ENCODE data around the gene CCZ1. TPM values are rescaled to one million over a fixed set of nuclear protein-coding genes. Genes with fewer than 3 reads are reported as not detected.
"Not testable (repeated sequence)": the region's sequence is repeated elsewhere in the genome, so short reads cannot be mapped to it uniquely, and the experiment has no call there.

The CCZ1 gene
- total and polyA plus RNA-seq, 2 experiments from 2014 or later = 93.7 to 140 TPM

- H3K79me2 ChIP-seq (replicated peaks; ENCODE audit: insufficient read depth); H3F3A ChIP-seq (replicated peaks; ENCODE audit: low read depth); ATAC-seq; H3K27me3 ChIP-seq (ENCODE audit: insufficient read depth); H3K27me3 Mint-ChIP-seq (ENCODE audit: insufficient read depth, low read depth, poor library complexity); H3K36me3 Mint-ChIP-seq (ENCODE audit: low read depth); H3K27ac ChIP-seq (ENCODE audit: low read depth); H3K4me1 Mint-ChIP-seq; H3K27ac Mint-ChIP-seq; H3K4me3 ChIP-seq; H4K20me1 ChIP-seq (replicated peaks; ENCODE audit: insufficient read depth); H3K4me3 Mint-ChIP-seq; H3K36me3 ChIP-seq (ENCODE audit: insufficient read depth); H3K4me2 ChIP-seq; H3K4me1 ChIP-seq (ENCODE audit: insufficient read depth); H3K9me3 Mint-ChIP-seq; H2AFZ ChIP-seq; DNase-seq (ENCODE audit: low spot score); H3K9me2 ChIP-seq (ENCODE audit: insufficient read depth): not testable (repeated sequence)
These were observed 36.5 kb downstream of the CCZ1 start for GRCh38 chr7:5934945-5935450.

- H3K4me3 Mint-ChIP-seq; H3K4me1 ChIP-seq (ENCODE audit: insufficient read depth); H3K79me2 ChIP-seq (replicated peaks; ENCODE audit: insufficient read depth); H3F3A ChIP-seq (replicated peaks; ENCODE audit: low read depth); H3K27me3 ChIP-seq (ENCODE audit: insufficient read depth); H3K4me2 ChIP-seq; H3K9me3 Mint-ChIP-seq; H2AFZ ChIP-seq; H3K36me3 Mint-ChIP-seq (ENCODE audit: low read depth); H3K36me3 ChIP-seq (ENCODE audit: insufficient read depth); H3K27ac ChIP-seq (ENCODE audit: low read depth); H3K4me3 ChIP-seq; H3K9me2 ChIP-seq (ENCODE audit: insufficient read depth); DNase-seq (ENCODE audit: low spot score); H3K27ac Mint-ChIP-seq; H4K20me1 ChIP-seq (replicated peaks; ENCODE audit: insufficient read depth); H3K4me1 Mint-ChIP-seq; H3K27me3 Mint-ChIP-seq (ENCODE audit: insufficient read depth, low read depth, poor library complexity): not testable (repeated sequence)
- peak; percentile 79 for ATAC-seq
These were observed 64.7 kb downstream of the CCZ1 start for GRCh38 chr7:5963205-5963604.

GRCh38 chr7:5963810-5964209 is 65.3 kb downstream of the CCZ1 start:
- H3K36me3 Mint-ChIP-seq (ENCODE audit: low read depth); H3K27ac Mint-ChIP-seq; H3K27me3 Mint-ChIP-seq (ENCODE audit: insufficient read depth, low read depth, poor library complexity); H3K4me3 ChIP-seq; H3K9me2 ChIP-seq (ENCODE audit: insufficient read depth); H3K4me2 ChIP-seq; H3K9me3 Mint-ChIP-seq; H3F3A ChIP-seq (replicated peaks; ENCODE audit: low read depth); H4K20me1 ChIP-seq (replicated peaks; ENCODE audit: insufficient read depth); H3K4me1 Mint-ChIP-seq; H2AFZ ChIP-seq; DNase-seq (ENCODE audit: low spot score); H3K79me2 ChIP-seq (replicated peaks; ENCODE audit: insufficient read depth); H3K36me3 ChIP-seq (ENCODE audit: insufficient read depth); H3K27me3 ChIP-seq (ENCODE audit: insufficient read depth); ATAC-seq; H3K4me3 Mint-ChIP-seq; H3K4me1 ChIP-seq (ENCODE audit: insufficient read depth); H3K27ac ChIP-seq (ENCODE audit: low read depth): not testable (repeated sequence)

GRCh38 chr7:5970347-5970911 is 71.9 kb downstream of the CCZ1 start, which contains the start of gene RSPH10B:
TSS of gene RSPH10B (minus strand) at chr7:5970689. CDS start at chr7:5967116, 3,573 bp downstream.
- H3K9me3 Mint-ChIP-seq; H3K4me1 Mint-ChIP-seq; H3K4me3 Mint-ChIP-seq; H3K4me1 ChIP-seq (ENCODE audit: insufficient read depth); H3K36me3 ChIP-seq (ENCODE audit: insufficient read depth); H3F3A ChIP-seq (replicated peaks; ENCODE audit: low read depth); H2AFZ ChIP-seq; H3K9me2 ChIP-seq (ENCODE audit: insufficient read depth); H3K4me2 ChIP-seq; H3K27me3 Mint-ChIP-seq (ENCODE audit: insufficient read depth, low read depth, poor library complexity); H3K27ac Mint-ChIP-seq; H3K27me3 ChIP-seq (ENCODE audit: insufficient read depth); H3K79me2 ChIP-seq (replicated peaks; ENCODE audit: insufficient read depth); H3K36me3 Mint-ChIP-seq (ENCODE audit: low read depth); H4K20me1 ChIP-seq (replicated peaks; ENCODE audit: insufficient read depth); H3K27ac ChIP-seq (ENCODE audit: low read depth): not testable (repeated sequence)
- DNase-seq (ENCODE audit: low spot score) = peak; percentile 4
- H3K4me3 ChIP-seq = peak within 1 kb of the TSS; percentile 45; the same call in 1 of the 2 replicates
- ATAC-seq = peak; percentile 98

- H3K27ac ChIP-seq (ENCODE audit: low read depth); H3K4me2 ChIP-seq; H3K27me3 ChIP-seq (ENCODE audit: insufficient read depth); H3K9me2 ChIP-seq (ENCODE audit: insufficient read depth); ATAC-seq; H3K36me3 Mint-ChIP-seq (ENCODE audit: low read depth); H3K4me1 ChIP-seq (ENCODE audit: insufficient read depth); H3K27me3 Mint-ChIP-seq (ENCODE audit: insufficient read depth, low read depth, poor library complexity); H3K36me3 ChIP-seq (ENCODE audit: insufficient read depth); H3K79me2 ChIP-seq (replicated peaks; ENCODE audit: insufficient read depth); H2AFZ ChIP-seq; H3K27ac Mint-ChIP-seq; H3K4me1 Mint-ChIP-seq; H3K4me3 Mint-ChIP-seq; H3F3A ChIP-seq (replicated peaks; ENCODE audit: low read depth); H3K4me3 ChIP-seq; DNase-seq (ENCODE audit: low spot score); H3K9me3 Mint-ChIP-seq; H4K20me1 ChIP-seq (replicated peaks; ENCODE audit: insufficient read depth): not testable (repeated sequence)
These were observed 75.0 kb downstream of the CCZ1 start for GRCh38 chr7:5973580-5973979.

Small RNA genes within 50 kb of the gene (small RNA-seq; reads per million reads assigned to genes)
- gene RN7SL556P (ENCODE audit: low replicate concordance) = not detected

Other genes starting within 250 kb of the CCZ1 start
- gene RNF216, start 117.1 kb upstream of the CCZ1 start, total RNA-seq (2014; rRNA removed; shearing (Covaris generic)) = 26.7 and 31.3 TPM in 2 replicates
- 20.0 and 25.2 TPM in 2 replicates for gene RNF216, start 117.1 kb upstream of the CCZ1 start, polyA plus RNA-seq (2016; fragmentation: Nextera tagmentation; extraction: Ambion mirVana)
- gene OCM, start 17.9 kb upstream of the CCZ1 start, total RNA-seq (2014; rRNA removed; shearing (Covaris generic)) = not detected in 2 replicates
- gene OCM, start 17.9 kb upstream of the CCZ1 start, polyA plus RNA-seq (2016; fragmentation: Nextera tagmentation; extraction: Ambion mirVana) = 0.31 and 0.33 TPM in 2 replicates
- 0.23 and 5.9 TPM in 2 replicates for gene RSPH10B, start 72.0 kb downstream of the CCZ1 start, total RNA-seq (2014; rRNA removed; shearing (Covaris generic))
- 0.99 TPM in 1 of 2 replicates, not detected in the other for gene RSPH10B, start 72.0 kb downstream of the CCZ1 start, polyA plus RNA-seq (2016; fragmentation: Nextera tagmentation; extraction: Ambion mirVana)
- 13.9 and 15.6 TPM in 2 replicates for gene PMS2, start 110.3 kb downstream of the CCZ1 start, total RNA-seq (2014; rRNA removed; shearing (Covaris generic))
- 4.3 and 5.2 TPM in 2 replicates for gene PMS2, start 110.3 kb downstream of the CCZ1 start, polyA plus RNA-seq (2016; fragmentation: Nextera tagmentation; extraction: Ambion mirVana)
- gene AIMP2, start 110.5 kb downstream of the CCZ1 start, total RNA-seq (2014; rRNA removed; shearing (Covaris generic)) = 88.3 and 113 TPM in 2 replicates
- gene AIMP2, start 110.5 kb downstream of the CCZ1 start, polyA plus RNA-seq (2016; fragmentation: Nextera tagmentation; extraction: Ambion mirVana) = 69.7 and 86.6 TPM in 2 replicates
- gene ANKRD61, start 132.6 kb downstream of the CCZ1 start, total RNA-seq (2014; rRNA removed; shearing (Covaris generic)) = 0.42 and 0.70 TPM in 2 replicates
- 0.63 and 1.2 TPM in 2 replicates for gene ANKRD61, start 132.6 kb downstream of the CCZ1 start, polyA plus RNA-seq (2016; fragmentation: Nextera tagmentation; extraction: Ambion mirVana)
- 312 and 375 TPM in 2 replicates for gene EIF2AK1, start 160.4 kb downstream of the CCZ1 start, total RNA-seq (2014; rRNA removed; shearing (Covaris generic))
- gene EIF2AK1, start 160.4 kb downstream of the CCZ1 start, polyA plus RNA-seq (2016; fragmentation: Nextera tagmentation; extraction: Ambion mirVana) = 81.1 and 99.5 TPM in 2 replicates
- gene USP42, start 206.2 kb downstream of the CCZ1 start, total RNA-seq (2014; rRNA removed; shearing (Covaris generic)) = 17.3 and 18.5 TPM in 2 replicates
- 9.8 and 9.9 TPM in 2 replicates for gene USP42, start 206.2 kb downstream of the CCZ1 start, polyA plus RNA-seq (2016; fragmentation: Nextera tagmentation; extraction: Ambion mirVana)